ENCODE results near the gene CAMK4. TPM values are rescaled to one million over a fixed set of nuclear protein-coding genes. Genes with fewer than 3 reads are reported as not detected.

The CAMK4 gene
- total and polyA plus RNA-seq, 11 donors: 0.02 to 3.7 (median 0.32) TPM; not detected in 3

- intact Hi-C loops (cut with DNase I): no loop called here
- Histone ChIP-seq H3K36me3 (no peaks in the 10 kb centered on the region), H3K27me3 (peaks cover 0 to 2% (median 0%) of the 10 kb centered on the region in 9 donors), H3K4me1 (no peaks in the 10 kb centered on the region), H3K9me3 (no peaks in the 10 kb centered on the region), H3K27ac (no peak overlapping the region), H3K4me3 (no peak overlapping the region)
- TF ChIP-seq CTCF (IDR thresholded peaks at IDR 0.05) (no peak), POLR2A (IDR thresholded peaks at IDR 0.05) (no peak)
- no peak for ATAC-seq
- WGBS, 4 donors: 66 to 78% (median 71%) methylated on average over 7 of the region's 7 CpGs
- no peak for DNase-seq
These were observed 162.0 kb downstream of the CAMK4 start for GRCh38 chr5:111385970-111386831.

- no peaks in the 10 kb centered on the region for H3K4me1 ChIP-seq
- intact Hi-C loops (cut with DNase I): no loop called here
- H3K27me3 ChIP-seq: peaks cover 0 to 2% (median 0%) of the 10 kb centered on the region in 9 donors
- no peaks in the 10 kb centered on the region for H3K36me3 ChIP-seq
- ATAC-seq (no peak), DNase-seq (no peak)
- H3K4me3 ChIP-seq: no peak overlapping the region
- TF ChIP-seq POLR2A (IDR thresholded peaks at IDR 0.05) (no peak), CTCF (IDR thresholded peaks at IDR 0.05) (no peak)
- no peaks in the 10 kb centered on the region for H3K9me3 ChIP-seq
- H3K27ac ChIP-seq: no peak overlapping the region
- WGBS, 4 donors: 63 to 73% (median 69%) methylated on average over 1 of the region's 1 CpG
These were observed 162.6 kb downstream of the CAMK4 start for GRCh38 chr5:111386832-111387162.

- no peak for DNase-seq
- TF ChIP-seq CTCF (IDR thresholded peaks at IDR 0.05) (no peak), POLR2A (IDR thresholded peaks at IDR 0.05) (no peak)
- no peak overlapping the region for H3K4me3 ChIP-seq
- H3K9me3 ChIP-seq: no peaks in the 10 kb centered on the region
- intact Hi-C loops (cut with DNase I): no loop called here
- H3K27ac ChIP-seq: no peak overlapping the region
- peaks cover 0 to 2% (median 0%) of the 10 kb centered on the region in 9 donors for H3K27me3 ChIP-seq
- no peaks in the 10 kb centered on the region for H3K4me1 ChIP-seq
- H3K36me3 ChIP-seq: no peaks in the 10 kb centered on the region
- WGBS, 4 donors: 0% methylated on average over 1 of the region's 1 CpG
- no peak for ATAC-seq
These were observed 163.2 kb downstream of the CAMK4 start for GRCh38 chr5:111387361-111387760.

- WGBS, 4 donors: 0 to 79% (median 15%) methylated on average over 1 of the region's 1 CpG
These were observed 165.4 kb downstream of the CAMK4 start for GRCh38 chr5:111389390-111390082.

More at GRCh38 chr5:111389390-111390082, 165.4 kb downstream of the CAMK4 start:
- Histone ChIP-seq H3K27ac (no peak overlapping the region), H3K4me3 (no peak overlapping the region), H3K36me3 (no peaks in the 10 kb centered on the region), H3K4me1 (no peaks in the 10 kb centered on the region), H3K9me3 (no peaks in the 10 kb centered on the region), H3K27me3 (peaks cover 0 to 2% (median 0%) of the 10 kb centered on the region in 9 donors)
- DNase-seq (no peak), ATAC-seq (no peak)
- no peak for TF ChIP-seq CTCF (IDR thresholded peaks at IDR 0.05)
- TF ChIP-seq POLR2A (IDR thresholded peaks at IDR 0.05): no peak
- intact Hi-C loops (cut with DNase I): no loop called here
